ENCODE results near the gene TEAD2.

Gene TEAD2

DNA sequence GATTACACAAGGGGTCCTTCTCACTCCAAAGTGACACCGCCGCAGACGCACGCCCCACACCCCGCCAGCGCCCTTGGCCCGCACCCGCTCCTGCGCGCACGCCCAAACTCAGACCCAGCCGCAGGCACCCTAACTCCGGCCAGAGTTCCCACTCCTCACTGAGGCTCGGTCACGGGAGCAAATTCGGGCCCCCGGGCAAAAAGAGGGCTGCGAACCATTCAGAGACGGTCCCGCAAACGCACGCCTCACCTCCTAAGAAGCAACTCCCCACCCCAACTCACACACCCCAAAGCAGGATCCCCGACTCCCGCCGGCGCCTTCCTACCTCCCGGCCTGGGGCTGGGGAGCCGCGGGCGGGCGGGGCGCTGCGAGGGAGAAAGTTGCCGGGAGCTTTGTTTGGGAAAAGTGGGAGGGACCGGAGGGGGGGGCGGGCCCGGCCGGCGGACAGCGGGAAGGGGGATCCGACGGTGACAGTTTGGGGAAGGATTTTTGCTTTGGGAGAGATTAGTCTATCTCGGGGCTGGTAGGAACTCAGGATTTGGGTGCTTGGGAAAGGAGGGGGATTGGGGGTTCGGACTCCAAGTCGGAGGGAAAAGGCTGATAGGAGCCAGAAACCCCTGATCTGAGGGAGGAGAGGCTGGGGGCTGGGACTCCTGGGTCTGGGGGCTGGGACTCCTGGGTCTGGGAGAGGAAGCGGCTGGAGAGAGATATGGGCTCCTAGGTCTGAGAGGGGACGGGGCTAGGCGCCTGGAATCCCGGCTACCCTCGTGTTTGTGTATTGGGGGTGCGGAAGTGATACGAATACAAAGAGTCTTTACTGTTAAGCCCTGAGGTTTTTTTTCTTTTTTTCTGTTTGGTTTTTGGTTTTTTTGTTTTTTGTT is at the start of gene TEAD2:
Gene TEAD2 (minus strand): TSS at position 369 of the 881 bp plus-strand sequence. CDS start 2,341 bp downstream, outside the sequence.
- H3K27me3 ChIP-seq (ENCODE audit: control insufficient read depth, insufficient read depth, low read length): peaks cover 16% of the 10 kb centered on the region
- H3K4me1 ChIP-seq (ENCODE audit: control insufficient read depth, insufficient read depth, low read length): peaks cover 28% of the 10 kb centered on the region
- peak within 1 kb of the TSS; percentile 76 for H3K9ac ChIP-seq (ENCODE audit: low read length)
- peak within 1 kb of the TSS; percentile 19 for H3K4me3 ChIP-seq (ENCODE audit: low read length)
- no peaks in the 10 kb centered on the region for H3K36me3 ChIP-seq (ENCODE audit: control insufficient read depth, insufficient read depth, low read length)
- H3K9me3 ChIP-seq (ENCODE audit: control insufficient read depth, low read length): no peaks in the 10 kb centered on the region

DNA sequence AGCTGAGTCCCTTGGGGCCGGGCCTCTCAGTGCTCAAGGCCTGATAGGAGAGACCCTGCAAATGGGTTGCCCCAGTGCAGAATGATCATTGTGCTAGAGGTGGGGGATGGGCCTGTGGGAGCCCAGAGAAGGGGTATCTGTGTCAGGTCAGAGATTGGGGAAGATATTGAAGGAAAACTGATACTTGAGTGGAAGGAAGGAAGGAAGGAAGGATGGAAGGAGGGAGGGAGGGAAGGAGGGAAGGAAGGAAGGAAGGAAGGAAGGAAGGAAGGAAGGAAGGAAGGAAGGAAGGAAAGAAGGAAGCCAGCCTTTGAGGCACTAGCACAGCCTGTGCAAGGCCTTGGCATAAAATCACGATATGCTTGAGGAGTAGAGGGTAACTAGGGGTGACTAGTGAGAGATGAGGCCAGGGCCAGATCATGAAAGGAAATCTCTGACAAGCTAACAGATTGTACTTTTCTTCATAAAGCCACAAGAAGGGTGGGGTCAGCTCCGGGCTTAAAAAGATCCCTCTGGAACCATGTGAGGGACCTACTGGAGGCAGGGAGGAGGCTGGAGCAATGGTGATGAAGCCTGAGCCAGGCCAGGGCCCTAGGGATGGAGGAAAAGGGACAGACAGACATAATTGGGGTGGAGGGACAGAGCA is 49.6 kb upstream of the TEAD2 start:
- Histone ChIP-seq H3K9me3 (ENCODE audit: control insufficient read depth, low read length) (no peaks in the 10 kb centered on the region), H3K36me3 (ENCODE audit: control insufficient read depth, insufficient read depth, low read length) (no peaks in the 10 kb centered on the region), H3K27me3 (ENCODE audit: control insufficient read depth, insufficient read depth, low read length) (peaks cover 4% of the 10 kb centered on the region), H3K4me1 (ENCODE audit: control insufficient read depth, insufficient read depth, low read length) (peaks cover 5% of the 10 kb centered on the region), H3K9ac (ENCODE audit: low read length) (no peak overlapping the region), H3K4me3 (ENCODE audit: low read length) (no peak overlapping the region)

DNA sequence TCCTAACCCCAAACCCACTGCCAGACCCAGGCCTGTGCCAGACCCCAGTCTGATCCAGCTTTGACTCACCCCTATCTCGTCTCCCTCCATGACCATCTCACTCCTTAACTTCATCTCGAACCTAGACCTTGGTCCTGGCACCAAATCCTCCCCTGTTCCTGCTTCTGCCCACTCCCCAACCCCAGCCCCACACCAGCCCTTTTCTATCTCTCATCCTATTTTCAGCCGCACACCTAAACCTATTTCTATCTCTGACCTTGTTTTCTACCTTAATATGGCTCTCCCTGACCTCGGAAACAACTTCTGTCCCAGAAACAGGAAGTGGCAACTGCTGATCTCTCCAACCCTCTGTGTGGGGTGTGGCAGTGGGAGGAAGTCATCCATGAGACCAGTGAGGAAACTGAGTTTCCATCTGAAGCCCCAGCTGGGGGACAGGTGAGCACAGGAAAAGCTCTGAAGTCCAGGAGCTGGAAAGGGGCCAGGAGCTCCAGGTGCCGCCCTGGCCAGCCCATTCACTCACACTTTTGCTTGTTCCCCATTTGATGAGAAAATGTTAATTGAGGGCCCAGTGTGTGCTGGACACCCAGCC is 47.3 kb upstream of the TEAD2 start:
- no peak overlapping the region for H3K9ac ChIP-seq (ENCODE audit: low read length)
- H3K4me1 ChIP-seq (ENCODE audit: control insufficient read depth, insufficient read depth, low read length): peaks cover 5% of the 10 kb centered on the region
- no peaks in the 10 kb centered on the region for H3K36me3 ChIP-seq (ENCODE audit: control insufficient read depth, insufficient read depth, low read length)
- no peaks in the 10 kb centered on the region for H3K9me3 ChIP-seq (ENCODE audit: control insufficient read depth, low read length)
- H3K4me3 ChIP-seq (ENCODE audit: low read length): no peak overlapping the region
- H3K27me3 ChIP-seq (ENCODE audit: control insufficient read depth, insufficient read depth, low read length): peaks cover 4% of the 10 kb centered on the region

DNA sequence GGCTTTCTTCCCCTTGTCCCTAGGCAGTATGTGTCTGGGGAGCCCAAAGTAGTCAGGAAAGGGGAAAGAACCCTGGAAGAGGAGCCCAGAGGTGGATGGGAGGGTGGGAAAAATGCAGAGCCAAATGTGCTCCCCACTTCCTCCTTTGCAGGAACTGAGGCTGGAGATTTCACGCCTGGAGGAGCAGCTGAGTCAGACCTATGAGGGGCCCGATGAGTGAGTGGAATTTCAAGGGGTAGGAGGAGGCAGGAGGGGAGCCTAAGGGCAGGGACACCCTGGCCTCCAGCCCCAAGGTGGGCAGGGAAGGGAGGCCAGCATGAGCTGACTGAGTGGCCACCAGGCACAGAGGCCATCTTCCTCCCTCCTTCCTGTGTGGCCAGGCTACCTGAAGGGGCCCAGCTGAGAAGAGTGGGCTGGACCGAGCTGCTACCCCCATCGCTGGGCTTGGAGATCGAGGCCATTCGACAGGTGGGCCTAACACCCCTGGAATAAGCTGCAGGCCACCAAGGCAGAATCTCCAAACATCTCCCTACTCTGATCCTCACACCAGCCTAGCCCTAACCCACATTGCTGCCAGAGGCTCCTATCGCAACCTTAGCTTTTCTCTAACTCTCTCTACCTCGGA is 46.7 kb upstream of the TEAD2 start:
- Histone ChIP-seq H3K36me3 (ENCODE audit: control insufficient read depth, insufficient read depth, low read length) (no peaks in the 10 kb centered on the region), H3K27me3 (ENCODE audit: control insufficient read depth, insufficient read depth, low read length) (peaks cover 4% of the 10 kb centered on the region), H3K4me1 (ENCODE audit: control insufficient read depth, insufficient read depth, low read length) (peaks cover 5% of the 10 kb centered on the region), H3K9ac (ENCODE audit: low read length) (no peak overlapping the region), H3K4me3 (ENCODE audit: low read length) (no peak overlapping the region), H3K9me3 (ENCODE audit: control insufficient read depth, low read length) (no peaks in the 10 kb centered on the region)

DNA sequence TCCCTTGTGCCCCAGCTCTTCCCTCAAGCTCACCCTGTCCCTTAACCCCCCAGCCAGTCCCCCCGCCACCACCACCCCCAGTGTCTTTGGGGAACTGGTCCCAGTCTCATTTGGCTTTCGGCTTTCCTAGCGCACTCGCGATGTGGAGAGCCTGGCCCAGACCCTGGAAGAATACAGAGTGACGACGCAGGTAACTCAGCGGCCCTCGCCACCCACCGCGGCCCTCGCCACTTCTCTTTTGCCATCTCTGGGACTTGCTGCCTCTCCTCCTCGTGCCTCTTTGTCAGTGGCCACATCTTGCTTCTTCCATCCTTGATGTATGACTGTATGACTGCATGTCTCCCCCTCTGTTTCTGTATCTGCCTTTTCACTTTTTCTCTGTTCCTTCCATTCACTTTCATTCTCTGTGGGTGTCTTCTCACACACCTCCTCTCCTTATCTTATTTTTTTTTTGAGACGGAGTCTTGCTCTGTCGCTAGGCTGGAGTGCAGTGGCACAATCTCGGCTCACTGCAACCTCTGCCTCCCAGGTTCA is 45.3 kb upstream of the TEAD2 start:
- H3K9ac ChIP-seq (ENCODE audit: low read length): no peak overlapping the region
- H3K4me3 ChIP-seq (ENCODE audit: low read length): no peak overlapping the region
- peaks cover 5% of the 10 kb centered on the region for H3K4me1 ChIP-seq (ENCODE audit: control insufficient read depth, insufficient read depth, low read length)
- H3K27me3 ChIP-seq (ENCODE audit: control insufficient read depth, insufficient read depth, low read length): no peaks in the 10 kb centered on the region
- no peaks in the 10 kb centered on the region for H3K9me3 ChIP-seq (ENCODE audit: control insufficient read depth, low read length)
- H3K36me3 ChIP-seq (ENCODE audit: control insufficient read depth, insufficient read depth, low read length): no peaks in the 10 kb centered on the region

DNA sequence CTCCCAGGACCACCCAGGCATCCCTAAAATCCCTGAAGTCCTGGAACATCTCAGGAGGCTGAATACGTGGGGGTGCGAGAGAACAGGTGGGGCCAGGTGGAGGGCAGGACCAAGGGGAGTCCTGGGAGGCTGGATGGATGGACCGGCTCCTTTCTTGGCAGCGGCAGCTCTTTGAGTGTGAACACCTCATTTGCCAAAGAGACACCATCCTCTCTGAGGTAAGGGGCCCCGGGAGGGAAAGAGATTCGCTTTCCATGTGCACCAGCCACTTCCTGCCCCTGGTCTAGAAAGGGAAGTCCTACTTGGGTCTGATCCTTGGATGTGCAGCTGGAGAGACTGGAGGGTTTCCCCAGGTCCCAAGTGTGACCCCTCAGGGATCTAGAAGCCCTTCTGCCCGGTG is 44.9 kb upstream of the TEAD2 start:
- peaks cover 5% of the 10 kb centered on the region for H3K4me1 ChIP-seq (ENCODE audit: control insufficient read depth, insufficient read depth, low read length)
- no peaks in the 10 kb centered on the region for H3K27me3 ChIP-seq (ENCODE audit: control insufficient read depth, insufficient read depth, low read length)
- no peak overlapping the region for H3K9ac ChIP-seq (ENCODE audit: low read length)
- H3K4me3 ChIP-seq (ENCODE audit: low read length): no peak overlapping the region
- H3K9me3 ChIP-seq (ENCODE audit: control insufficient read depth, low read length): no peaks in the 10 kb centered on the region
- H3K36me3 ChIP-seq (ENCODE audit: control insufficient read depth, insufficient read depth, low read length): no peaks in the 10 kb centered on the region

DNA sequence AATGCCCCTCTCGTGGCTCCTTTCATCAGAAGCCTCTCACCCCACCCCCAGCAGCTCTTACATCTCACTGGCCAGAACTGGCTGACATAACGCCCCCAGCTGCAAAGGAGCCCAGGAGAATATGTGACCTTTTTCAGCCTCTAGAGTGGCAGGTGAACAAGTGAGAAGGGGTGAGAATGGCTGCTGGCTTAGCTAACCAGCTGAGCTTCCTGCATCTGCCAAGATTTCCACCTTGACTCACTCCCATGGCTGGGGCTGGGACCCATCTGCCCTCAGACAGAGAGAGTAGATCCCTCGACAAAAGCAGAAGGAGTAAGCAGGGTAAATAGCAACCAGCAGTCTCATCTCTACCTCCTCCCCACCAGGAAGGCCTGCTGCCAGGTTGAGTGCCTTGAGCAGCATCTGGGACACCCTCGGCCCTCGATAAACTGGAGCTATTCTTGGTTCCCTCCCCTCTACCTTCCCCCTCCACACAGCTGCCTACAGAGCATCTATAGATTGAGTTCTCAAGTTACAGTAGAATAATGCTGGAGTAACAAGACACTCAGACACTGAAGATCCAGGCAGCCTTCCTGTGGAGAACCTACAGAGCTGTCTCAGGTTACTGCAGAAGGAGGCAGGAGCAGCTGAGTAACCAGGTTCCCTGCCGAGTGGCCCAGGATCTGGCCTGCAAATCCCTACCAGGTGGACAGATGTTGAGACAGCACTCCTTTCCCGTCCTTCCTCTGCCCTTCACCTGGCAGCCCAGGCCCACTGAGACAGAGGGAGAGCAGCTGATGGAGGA is 41.4 kb upstream of the TEAD2 start:
- no peak overlapping the region for H3K4me3 ChIP-seq (ENCODE audit: low read length)
- no peaks in the 10 kb centered on the region for H3K4me1 ChIP-seq (ENCODE audit: control insufficient read depth, insufficient read depth, low read length)
- no peaks in the 10 kb centered on the region for H3K27me3 ChIP-seq (ENCODE audit: control insufficient read depth, insufficient read depth, low read length)
- H3K36me3 ChIP-seq (ENCODE audit: control insufficient read depth, insufficient read depth, low read length): no peaks in the 10 kb centered on the region
- no peaks in the 10 kb centered on the region for H3K9me3 ChIP-seq (ENCODE audit: control insufficient read depth, low read length)
- no peak overlapping the region for H3K9ac ChIP-seq (ENCODE audit: low read length)

DNA sequence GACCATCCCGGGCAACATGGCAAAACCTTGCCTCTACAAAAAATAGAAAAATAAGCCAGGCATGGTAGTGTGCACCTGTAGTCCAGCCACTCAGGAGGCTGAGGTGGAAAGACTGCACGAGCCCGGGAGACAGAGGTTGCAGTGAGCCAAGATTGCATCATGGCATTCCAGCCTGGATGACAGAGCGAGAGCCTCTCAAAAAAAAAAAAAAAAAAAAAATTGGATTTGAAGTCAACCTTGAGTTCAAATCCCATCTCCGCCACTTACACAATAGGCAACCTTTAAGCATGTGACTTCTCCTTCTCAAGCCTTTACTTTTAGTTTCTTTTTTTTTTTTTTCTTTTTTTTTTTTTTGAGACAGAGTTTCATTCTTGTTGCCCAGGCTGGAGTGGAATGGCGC is 37.8 kb upstream of the TEAD2 start:
- Histone ChIP-seq H3K4me1 (ENCODE audit: control insufficient read depth, insufficient read depth, low read length) (no peaks in the 10 kb centered on the region), H3K9ac (ENCODE audit: low read length) (no peak overlapping the region), H3K27me3 (ENCODE audit: control insufficient read depth, insufficient read depth, low read length) (peaks cover 4% of the 10 kb centered on the region), H3K4me3 (ENCODE audit: low read length) (no peak overlapping the region), H3K36me3 (ENCODE audit: control insufficient read depth, insufficient read depth, low read length) (no peaks in the 10 kb centered on the region), H3K9me3 (ENCODE audit: control insufficient read depth, low read length) (no peaks in the 10 kb centered on the region)

DNA sequence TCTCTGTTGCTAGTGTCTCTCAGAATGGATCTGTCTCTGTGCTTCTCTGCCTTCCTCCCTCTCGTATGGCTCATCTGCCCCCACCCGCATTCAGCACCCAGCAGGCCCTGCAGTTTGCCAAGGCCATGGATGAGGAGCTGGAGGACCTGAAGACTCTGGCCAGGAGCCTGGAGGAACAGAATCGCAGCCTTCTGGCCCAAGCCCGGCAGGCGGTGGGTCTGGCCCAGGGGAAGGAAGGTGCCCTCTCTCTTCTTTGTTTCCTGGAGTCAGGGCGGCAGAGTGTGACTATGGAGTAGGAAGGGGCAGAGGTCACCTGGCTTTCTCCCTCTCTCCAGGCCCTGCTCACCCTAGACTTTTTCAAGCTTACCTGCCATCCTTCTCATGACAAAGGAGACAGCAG is 36.7 kb upstream of the TEAD2 start:
- Histone ChIP-seq H3K4me1 (ENCODE audit: control insufficient read depth, insufficient read depth, low read length) (no peaks in the 10 kb centered on the region), H3K36me3 (ENCODE audit: control insufficient read depth, insufficient read depth, low read length) (no peaks in the 10 kb centered on the region), H3K9ac (ENCODE audit: low read length) (no peak overlapping the region), H3K9me3 (ENCODE audit: control insufficient read depth, low read length) (no peaks in the 10 kb centered on the region), H3K4me3 (ENCODE audit: low read length) (no peak overlapping the region), H3K27me3 (ENCODE audit: control insufficient read depth, insufficient read depth, low read length) (peaks cover 4% of the 10 kb centered on the region)

DNA sequence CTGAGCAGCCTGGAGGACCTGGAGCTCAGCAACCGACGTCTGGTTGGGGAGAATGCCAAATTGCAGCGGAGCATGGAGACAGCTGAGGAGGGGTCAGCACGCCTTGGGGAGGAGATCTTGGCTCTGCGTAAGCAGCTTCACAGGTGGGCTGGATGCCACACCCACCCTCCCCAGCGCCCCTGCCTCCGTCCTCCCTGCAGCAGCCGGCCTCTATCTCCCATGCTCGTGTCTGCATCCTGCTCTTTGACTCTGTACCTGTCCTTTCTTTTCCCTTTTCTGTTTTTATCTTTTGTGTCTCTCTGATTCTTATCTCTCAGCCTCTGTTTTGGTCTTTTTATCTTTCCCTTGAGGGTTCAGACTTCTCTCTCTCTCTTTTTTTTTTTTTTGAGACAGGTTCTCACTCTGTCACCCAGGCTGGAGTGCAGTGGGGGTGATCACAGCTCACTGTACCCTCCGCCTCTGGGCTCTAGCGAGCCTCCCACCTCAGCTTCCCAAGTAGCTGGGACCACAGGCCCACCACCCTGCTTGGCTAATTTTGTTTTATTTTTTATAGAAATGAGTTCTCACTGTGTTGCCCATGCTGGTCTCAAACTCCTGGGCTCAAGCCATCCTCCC is 35.9 kb upstream of the TEAD2 start:
- Histone ChIP-seq H3K4me1 (ENCODE audit: control insufficient read depth, insufficient read depth, low read length) (no peaks in the 10 kb centered on the region), H3K27me3 (ENCODE audit: control insufficient read depth, insufficient read depth, low read length) (peaks cover 4% of the 10 kb centered on the region), H3K9me3 (ENCODE audit: control insufficient read depth, low read length) (no peaks in the 10 kb centered on the region), H3K9ac (ENCODE audit: low read length) (no peak overlapping the region), H3K4me3 (ENCODE audit: low read length) (no peak overlapping the region), H3K36me3 (ENCODE audit: control insufficient read depth, insufficient read depth, low read length) (no peaks in the 10 kb centered on the region)
